IMR-90 (cell line): ENCODE data around the gene WBP1. TPM values are rescaled to one million over a fixed set of nuclear protein-coding genes. Genes with fewer than 3 reads are reported as not detected.

Source experiments
- ATAC-seq: fragments of 200-7000 bp; cut with Tn5 transposase; 2 replicates; pipeline ENCODE4 v1.9.1; 2020; ENCODE audit warnings: low read depth, mild to moderate bottlenecking, moderate library complexity
- BruUV-seq: library from RNA; stranded (reverse); fragments of 400-500 nt; replicated peaks from 2 replicates; lab custom pipeline; 2021; lab: Mats Ljungman, UMichigan
- CTCF ChIA-PET: fragments of 300-600 bp; formaldehyde crosslinking; extraction: SDS; loops from one replicate; lab custom pipeline; 2021; ENCODE audit warnings: antibody characterized with exemption; lab: Yijun Ruan, JAX
- POLR2A ChIA-PET: fragments of 300-600 bp; sonication (Branson Sonifier 250); formaldehyde crosslinking; loops from one replicate; lab custom pipeline; 2022; ENCODE audit warnings: antibody characterized with exemption; ENCODE audit not compliant: unreplicated experiment; lab: Charles Lee
- DNase-seq: peaks from one replicate; pipeline ENCODE4 v3.0.0; 2013
- H2AFZ ChIP-seq: replicated peaks from 2 replicates; pipeline ENCODE3; 2013; ENCODE audit warnings: low read length, mild to moderate bottlenecking; ENCODE audit not compliant: poor library complexity
- H2AK5ac ChIP-seq: 2 replicates; pipeline ENCODE4 v1.6.1; 2013; ENCODE audit warnings: low read depth, low read length, inconsistent platforms
- H2AK9ac ChIP-seq: replicated peaks from 2 replicates; pipeline ENCODE3; 2013; ENCODE audit warnings: mild to moderate bottlenecking, low read depth, low read length, moderate library complexity; ENCODE audit not compliant: poor library complexity
- H2BK120ac ChIP-seq: 2 replicates; pipeline ENCODE4 v1.6.1; 2013; ENCODE audit warnings: low read depth, low read length, inconsistent platforms
- H2BK15ac ChIP-seq: 3 replicates; pipeline ENCODE4 v1.6.1; 2013; ENCODE audit warnings: low read depth, low read length, inconsistent platforms
- H2BK20ac ChIP-seq: 2 replicates; pipeline ENCODE4 v1.6.1; 2013; ENCODE audit warnings: low read depth, mild to moderate bottlenecking, inconsistent platforms, low read length, moderate library complexity
- H2BK5ac ChIP-seq: 2 replicates; pipeline ENCODE4 v1.6.1; 2013; ENCODE audit warnings: mild to moderate bottlenecking, low read depth, low read length, inconsistent platforms; ENCODE audit not compliant: poor library complexity, severe bottlenecking
- H3K14ac ChIP-seq: replicated peaks from 2 replicates; pipeline ENCODE4 v1.6.1; 2013; ENCODE audit warnings: low read depth, low read length, inconsistent platforms
- H3K18ac ChIP-seq: 2 replicates; pipeline ENCODE4 v1.6.1; 2013; ENCODE audit warnings: low read depth, low read length, control low read depth
- H3K23ac ChIP-seq: 2 replicates; pipeline ENCODE4 v1.6.1; 2013; ENCODE audit warnings: low read depth, low read length, inconsistent platforms
- H3K27ac ChIP-seq: 2 replicates; pipeline ENCODE4 v1.5.1; 2013; ENCODE audit warnings: mild to moderate bottlenecking, control low read depth, low read length; ENCODE audit not compliant: insufficient read depth
- H3K27me3 ChIP-seq: 2 replicates; pipeline ENCODE4 v1.6.1; 2013; ENCODE audit warnings: low read length; ENCODE audit not compliant: control insufficient read depth, insufficient read depth
- H3K36me3 ChIP-seq: 2 replicates; pipeline ENCODE4 v1.6.1; 2013; ENCODE audit warnings: low read length, mixed read lengths; ENCODE audit not compliant: control insufficient read depth, insufficient read depth
- H3K4ac ChIP-seq: 2 replicates; pipeline ENCODE4 v1.6.1; 2013; ENCODE audit warnings: low read depth, low read length, inconsistent platforms
- H3K4me1 ChIP-seq: 2 replicates; pipeline ENCODE4 v1.6.1; 2013; ENCODE audit warnings: low read length, mixed read lengths; ENCODE audit not compliant: control insufficient read depth, insufficient read depth
- H3K4me2 ChIP-seq: 2 replicates; pipeline ENCODE4 v1.6.1; 2013; ENCODE audit warnings: low read depth, mild to moderate bottlenecking, control low read depth, low read length, moderate library complexity
- H3K4me3 ChIP-seq: 2 replicates; pipeline ENCODE4 v1.5.1; 2013; ENCODE audit warnings: low read depth, mild to moderate bottlenecking, control low read depth, low read length, moderate library complexity; ENCODE audit not compliant: insufficient read depth
- H3K56ac ChIP-seq: 2 replicates; pipeline ENCODE4 v1.6.1; 2013; ENCODE audit warnings: low read length, inconsistent platforms; ENCODE audit not compliant: insufficient read depth; ENCODE audit errors: extremely low read depth
- H3K79me1 ChIP-seq, 2 experiments: 2 replicates each; pipeline ENCODE4 v1.6.1; 2013; ENCODE audit warnings: low read length in 2 of 2, inconsistent platforms in 1 of 2, low read depth in 1 of 2
- H3K9ac ChIP-seq: 2 replicates; pipeline ENCODE4 v1.6.1; 2013; ENCODE audit warnings: low read depth, low read length, control low read depth
- H3K9me1 ChIP-seq: 2 replicates; pipeline ENCODE4 v1.6.1; 2013; ENCODE audit warnings: low read length, inconsistent platforms; ENCODE audit not compliant: insufficient read depth
- H3K9me3 ChIP-seq: 2 replicates; pipeline ENCODE4 v1.6.1; 2013; ENCODE audit warnings: low read length; ENCODE audit not compliant: control insufficient read depth, insufficient read depth
- H4K20me1 ChIP-seq: 2 replicates; pipeline ENCODE4 v1.6.1; 2013; ENCODE audit warnings: low read length, inconsistent platforms; ENCODE audit not compliant: insufficient read depth
- H4K5ac ChIP-seq: 2 replicates; pipeline ENCODE4 v1.6.1; 2013; ENCODE audit warnings: mild to moderate bottlenecking, low read depth, low read length, control low read depth
- H4K8ac ChIP-seq, 2 experiments: 2 replicates each; pipeline ENCODE4 v1.6.1; 2013; ENCODE audit warnings: low read depth in 2 of 2, low read length in 2 of 2, control low read depth in 1 of 2, inconsistent platforms in 1 of 2
- H4K91ac ChIP-seq: 2 replicates; pipeline ENCODE4 v1.6.1; 2013; ENCODE audit warnings: low read depth, low read length, inconsistent platforms; ENCODE audit not compliant: insufficient read depth
- BHLHE40 ChIP-seq: fragments of 150-350 bp; IDR thresholded peaks from 2 replicates; pipeline ENCODE4 v1.6.1; 2016; ENCODE audit warnings: mild to moderate bottlenecking, low read depth, low read length
- WGBS, 2 experiments: methylation state at CpG; one replicate each; pipeline versions ENCODE4 v1.1.5 to v1.1.7; 2013; ENCODE audit warnings: missing lambda C conversion rate in 2 of 2; ENCODE audit not compliant: insufficient read length in 1 of 2; ENCODE audit errors: extremely low coverage in 2 of 2; 5-methylcytosine and 5-hydroxymethylcytosine counted together
- dilution Hi-C: fragments of 300-500 bp; cut with HindIII; formaldehyde crosslinking; loops from one replicate; pipeline ENCODE4 v1.14.3; 2018; ENCODE audit warnings: low sequenced_read_pairs; ENCODE audit not compliant: unreplicated experiment
- in situ Hi-C: fragments of 300-500 bp; cut with MboI; formaldehyde crosslinking; loops from 3 replicates; pipeline ENCODE4 v1.14.3; 2019; ENCODE audit warnings: low sequenced_read_pairs, inconsistent platforms, mixed read lengths
- intact Hi-C: fragments of 100-400 bp; cut with micrococcal nuclease; formaldehyde crosslinking; loops from 2 replicates; pipeline ENCODE4 v1.10.0; 2022
- polyA plus RNA-seq, 3 experiments: library from polyadenylated mRNA; depleted of rRNA; stranded (reverse); fragments of >200 nt; gene quantifications; 2 replicates each; pipeline ENCODE4 v1.2.3, GENCODE V29; 2012; ENCODE audit warnings: low replicate concordance in 1 of 3
- total RNA-seq: library from RNA; depleted of rRNA; stranded (reverse); fragments of >200 nt; gene quantifications from 2 replicates; pipeline ENCODE4 v1.2.3, GENCODE V29; 2012

WBP1 gene
- total and polyA plus RNA-seq, 2 of the 4 experiments (the other 2 are of a cell fraction) = 22.9 to 78.5 TPM

- WGBS, 2 experiments = 40% methylated on average over 1 of the region's 5 CpGs; no CpG with 5 or more reads in 1 of the 2 experiments
- H3K18ac ChIP-seq = no peak overlapping the region
- POLR2A ChIA-PET = no interaction called here
- no peak overlapping the region for H2BK120ac ChIP-seq
- H3K9me1 ChIP-seq = peaks cover 4% of the 10 kb centered on the region; the same call in 1 of the 2 replicates
- H3K4ac ChIP-seq = no peak overlapping the region
- no peak overlapping the region for H2AK9ac ChIP-seq
- H2AFZ ChIP-seq = no peak overlapping the region
- no peak overlapping the region for H2AK5ac ChIP-seq
- no peak overlapping the region for H3K9ac ChIP-seq
- no peak for TF ChIP-seq BHLHE40
- no peaks in the 10 kb centered on the region for H3K4me1 ChIP-seq
- H3K14ac ChIP-seq = no peak overlapping the region
- CTCF ChIA-PET = no interaction called here
- ATAC-seq = no peak
- no peak overlapping the region for H2BK15ac ChIP-seq
- H3K23ac ChIP-seq = no peak overlapping the region
- H4K8ac ChIP-seq = no peak overlapping the region
- H3K4me3 ChIP-seq = no peak overlapping the region
- H2BK5ac ChIP-seq = no peak overlapping the region
- in situ Hi-C loops (no loop called here), intact Hi-C loops (no loop called here), dilution Hi-C loops (no loop called here)
- H3K27me3 ChIP-seq = no peaks in the 10 kb centered on the region
- DNase-seq = no peak
- H3K9me3 ChIP-seq = no peaks in the 10 kb centered on the region
- H3K4me2 ChIP-seq = no peak overlapping the region
- H3K56ac ChIP-seq = no peak overlapping the region
- H2BK20ac ChIP-seq = no peak overlapping the region
- H3K36me3 ChIP-seq = peaks cover 69% of the 10 kb centered on the region
- H3K27ac ChIP-seq = no peak overlapping the region
- no peak overlapping the region for H4K91ac ChIP-seq
- 0 out of 2 replicates have a peak, but pooled peaks cover 3% of the 10 kb centered on the region for H4K20me1 ChIP-seq
- H3K79me1 ChIP-seq = peaks cover 0 to 5% of the 10 kb centered on the region in 2 experiments; a peak in 2 of 4 replicates
- no TSS peak for BruUV-seq
- no peak overlapping the region for H4K5ac ChIP-seq
Observed at GRCh38 chr2:74428675-74429074, 29.6 kb upstream of the WBP1 start.
